Endothelial cell of umbilical vein (primary cell): ENCODE measurements around the gene TAT. TPM values are rescaled to one million over a fixed set of nuclear protein-coding genes. Genes with fewer than 3 reads are reported as not detected.

ENCODE experiments used
- BruUV-seq: library from RNA; stranded (reverse); fragments of 400-500 nt; replicated peaks from 2 replicates; lab custom pipeline; 2021; lab: Mats Ljungman, UMichigan
- CTCF ChIA-PET: fragments of 300-600, 350-600 bp; sonication (Branson Sonifier 250); formaldehyde crosslinking; loops from one replicate; lab custom pipeline; 2021; ENCODE audit warnings: antibody characterized with exemption, inconsistent platforms; lab: Charles Lee
- POLR2A ChIA-PET: fragments of 300-600, 350-600 bp; sonication (Branson Sonifier 250); formaldehyde crosslinking; loops from one replicate; lab custom pipeline; 2021; ENCODE audit warnings: antibody characterized with exemption, inconsistent platforms; lab: Charles Lee
- DNase-seq: peaks from one replicate; pipeline ENCODE4 v3.0.0-alpha.2; 2011; ENCODE audit warnings: low read depth, low spot score
- FAIRE-seq: peaks from 2 replicates; lab custom pipeline; 2011; peaks lifted over from hg19 to GRCh38; lab: Jason Lieb, UNC
- H2AFZ ChIP-seq: 2 replicates; pipeline ENCODE4 v1.6.0; 2012; ENCODE audit warnings: low read depth, low read length, control low read depth, inconsistent platforms
- H3K27ac ChIP-seq: 2 replicates; pipeline ENCODE4 v1.5.1; 2011; ENCODE audit warnings: low read depth, mild to moderate bottlenecking, control low read depth, low read length, moderate library complexity; ENCODE audit not compliant: insufficient read depth
- H3K27me3 ChIP-seq, 2 experiments: 2 replicates each; pipeline versions ENCODE4 v1.6.0 to v1.6.1; 2011; ENCODE audit warnings: low read length in 2 of 2, mixed read lengths in 1 of 2; ENCODE audit not compliant: control insufficient read depth in 2 of 2, insufficient read depth in 2 of 2
- H3K36me3 ChIP-seq, 2 experiments: 2 replicates in 1 of 2; 3 replicates in 1 of 2; pipeline ENCODE4 v1.5.1; 2011; ENCODE audit warnings: low read length in 2 of 2, mild to moderate bottlenecking in 1 of 2, moderate library complexity in 1 of 2; ENCODE audit not compliant: control insufficient read depth in 2 of 2, insufficient read depth in 2 of 2; ENCODE audit errors: extremely low read depth in 1 of 2
- H3K4me1 ChIP-seq: 3 replicates; pipeline ENCODE4 v1.5.1; 2011; ENCODE audit warnings: mild to moderate bottlenecking, low read length; ENCODE audit not compliant: control insufficient read depth, insufficient read depth; ENCODE audit errors: extremely low read depth
- H3K4me2 ChIP-seq: 2 replicates; pipeline ENCODE4 v1.6.1; 2011; ENCODE audit warnings: low read length, control low read depth, mixed read lengths; ENCODE audit not compliant: insufficient read depth
- H3K4me3 ChIP-seq, 3 experiments: fragments of 200-600 bp in 1 of 3; sonication (generic), shearing (Covaris generic) in 1 of 3; replicated peaks in 1 of 3; 2 replicates each; pipeline ENCODE4 v1.5.1; 2011 to 2016; ENCODE audit warnings: control low read depth in 3 of 3, low read length in 3 of 3, mild to moderate bottlenecking in 2 of 3, inconsistent platforms in 1 of 3, low read depth in 1 of 3, moderate library complexity in 1 of 3; ENCODE audit not compliant: insufficient read depth in 1 of 3
- H3K79me2 ChIP-seq: 2 replicates; pipeline ENCODE4 v1.6.0; 2012; ENCODE audit warnings: low read length, inconsistent platforms; ENCODE audit not compliant: control insufficient read depth, insufficient read depth
- H3K9ac ChIP-seq: replicated peaks from 2 replicates; pipeline ENCODE3; 2011; ENCODE audit warnings: low read length, control low read depth; ENCODE audit not compliant: insufficient read depth; ENCODE audit errors: extremely low read depth
- H3K9me1 ChIP-seq: replicated peaks from 3 replicates; pipeline ENCODE4 v1.6.0; 2011; ENCODE audit warnings: mild to moderate bottlenecking, low read length; ENCODE audit not compliant: control insufficient read depth, insufficient read depth; ENCODE audit errors: extremely low read depth
- H3K9me3 ChIP-seq: replicated peaks from 2 replicates; pipeline ENCODE4 v1.5.1; 2012; ENCODE audit warnings: low read length, inconsistent platforms; ENCODE audit not compliant: control insufficient read depth, insufficient read depth
- H4K20me1 ChIP-seq: replicated peaks from 2 replicates; pipeline ENCODE3; 2011; ENCODE audit warnings: mild to moderate bottlenecking, low read length; ENCODE audit not compliant: control insufficient read depth, insufficient read depth; ENCODE audit errors: extremely low read depth
- EZH2 ChIP-seq: IDR thresholded peaks from 2 replicates; pipeline ENCODE4 v1.6.1; 2012; ENCODE audit warnings: borderline replicate concordance, low read depth, mild to moderate bottlenecking, moderate library complexity, low read length, inconsistent platforms; ENCODE audit not compliant: severe bottlenecking
- FOS ChIP-seq: IDR thresholded peaks from 2 replicates; pipeline ENCODE4 v1.6.1; 2011; ENCODE audit warnings: mild to moderate bottlenecking, low read length, moderate library complexity, borderline replicate concordance; ENCODE audit not compliant: insufficient read depth
- GATA2 ChIP-seq: IDR thresholded peaks from 2 replicates; pipeline ENCODE4 v1.7.0; 2011; ENCODE audit warnings: low read depth, mild to moderate bottlenecking, moderate library complexity, mixed read lengths, low read length; ENCODE audit not compliant: insufficient read length, insufficient read depth
- JUN ChIP-seq: IDR thresholded peaks from 2 replicates; pipeline ENCODE4 v1.6.1; 2011; ENCODE audit warnings: borderline replicate concordance, low read depth; ENCODE audit not compliant: insufficient read length, insufficient read depth
- MYC ChIP-seq: IDR thresholded peaks from one replicate; pipeline ENCODE4 v1.6.1; 2011; ENCODE audit warnings: mild to moderate bottlenecking, low read depth, low read length
- POLR2A ChIP-seq: IDR thresholded peaks from 2 replicates; pipeline ENCODE4 v1.6.1; 2012; ENCODE audit warnings: low read depth, mild to moderate bottlenecking, control low read depth, low read length
- POLR2AphosphoS5 ChIP-seq: IDR thresholded peaks from 2 replicates; pipeline ENCODE4 v1.6.1; 2012; ENCODE audit warnings: low read depth, mild to moderate bottlenecking, control low read depth, low read length, moderate library complexity; ENCODE audit not compliant: insufficient read depth
- dilution Hi-C: fragments of 300-500 bp; cut with MboI; formaldehyde crosslinking; loops from one replicate; pipeline ENCODE4 v1.15.0; 2019; ENCODE audit warnings: low sequenced_read_pairs; ENCODE audit not compliant: extremely low pct_ligation_motif_present
- intact Hi-C: fragments of 100-400 bp; cut with micrococcal nuclease; formaldehyde crosslinking; loops from one replicate; pipeline ENCODE4 v1.10.0; 2022
- polyA plus RNA-seq, 4 experiments: library from polyadenylated mRNA; depleted of rRNA in 3 of 4; stranded (reverse) in 3 of 4; unstranded in 1 of 4; fragments of >200 nt; gene quantifications; 2 replicates each; pipeline versions ENCODE4 v1.2.1 to v1.2.3, GENCODE V29; 2011 to 2012; ENCODE audit warnings: missing spikeins in 1 of 4
- total RNA-seq: library from RNA; stranded (reverse); gene quantifications from 2 replicates; pipeline ENCODE4 v1.2.3, GENCODE V29; 2021
- TF ChIP-seq, protein P1 (sequence below): IDR thresholded peaks from 2 replicates; pipeline ENCODE4 v1.6.1; 2011; ENCODE audit not compliant: insufficient read depth, insufficient read length
- TF ChIP-seq, protein P2 (sequence below), 2 donors: IDR thresholded peaks; 1 replicate in 1 of 2; 2 replicates in 1 of 2; pipeline ENCODE4 v1.5.1; 2011; ENCODE audit warnings: low read length in 2 of 2, mild to moderate bottlenecking in 2 of 2, moderate library complexity in 2 of 2, control low read depth in 1 of 2, inconsistent platforms in 1 of 2, low read depth in 1 of 2; ENCODE audit not compliant: insufficient read depth in 1 of 2; ENCODE audit errors: extremely low read depth in 1 of 2

Gene TAT
- total and polyA plus RNA-seq, 2 donors (not counting 3 experiments of a cell fraction or from before 2014, with no cell fraction given) = not detected

DNA sequence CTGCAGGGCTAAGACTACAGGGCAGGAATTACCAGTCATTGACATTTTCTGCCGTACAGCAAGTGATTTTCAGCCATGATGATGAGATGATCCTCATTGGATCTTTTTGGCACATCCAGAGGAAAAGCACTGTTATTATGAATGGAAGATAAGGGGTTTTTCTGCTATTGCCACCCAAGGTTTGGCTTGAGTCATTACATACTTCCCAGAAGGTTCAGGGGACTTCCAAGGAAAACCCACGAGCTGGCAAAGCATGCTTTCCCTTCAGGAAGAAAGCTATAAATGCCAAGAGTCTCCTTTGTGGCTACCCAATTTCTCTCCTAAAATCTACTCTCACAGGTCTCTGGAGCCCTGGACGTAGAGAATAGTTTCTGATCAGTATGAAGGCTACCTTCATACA lies 44.5 kb downstream of the TAT start:
- Histone ChIP-seq H3K27ac (no peak overlapping the region), H3K27me3 (no peaks in the 10 kb centered on the region), H3K4me3 (no peak overlapping the region), H3K4me1 (no peaks in the 10 kb centered on the region), H4K20me1 (no peaks in the 10 kb centered on the region), H3K79me2 (no peaks in the 10 kb centered on the region), H3K9ac (no peak overlapping the region), H2AFZ (no peak overlapping the region), H3K9me3 (no peaks in the 10 kb centered on the region), H3K36me3 (no peaks in the 10 kb centered on the region), H3K4me2 (no peak overlapping the region), H3K9me1 (no peaks in the 10 kb centered on the region)
- no peak for DNase-seq
- FAIRE-seq = no peak
- ChIA-PET POLR2A (no interaction called here), CTCF (interaction anchor here (1.0 to 1.2 kb wide), 2 partner anchors 33 to 53 kb away, joined by 3 to 4 read pairs; no protein-coding TSS in a partner anchor)
- TF ChIP-seq EZH2 = no peak
- TF ChIP-seq POLR2A = no peak
- no peak for TF ChIP-seq FOS
- no peak for TF ChIP-seq GATA2
- no peak for TF ChIP-seq POLR2AphosphoS5
- TF ChIP-seq JUN = no peak
- TF ChIP-seq, protein P1, sequence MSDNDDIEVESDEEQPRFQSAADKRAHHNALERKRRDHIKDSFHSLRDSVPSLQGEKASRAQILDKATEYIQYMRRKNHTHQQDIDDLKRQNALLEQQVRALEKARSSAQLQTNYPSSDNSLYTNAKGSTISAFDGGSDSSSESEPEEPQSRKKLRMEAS = no peak
- TF ChIP-seq, protein P2, sequence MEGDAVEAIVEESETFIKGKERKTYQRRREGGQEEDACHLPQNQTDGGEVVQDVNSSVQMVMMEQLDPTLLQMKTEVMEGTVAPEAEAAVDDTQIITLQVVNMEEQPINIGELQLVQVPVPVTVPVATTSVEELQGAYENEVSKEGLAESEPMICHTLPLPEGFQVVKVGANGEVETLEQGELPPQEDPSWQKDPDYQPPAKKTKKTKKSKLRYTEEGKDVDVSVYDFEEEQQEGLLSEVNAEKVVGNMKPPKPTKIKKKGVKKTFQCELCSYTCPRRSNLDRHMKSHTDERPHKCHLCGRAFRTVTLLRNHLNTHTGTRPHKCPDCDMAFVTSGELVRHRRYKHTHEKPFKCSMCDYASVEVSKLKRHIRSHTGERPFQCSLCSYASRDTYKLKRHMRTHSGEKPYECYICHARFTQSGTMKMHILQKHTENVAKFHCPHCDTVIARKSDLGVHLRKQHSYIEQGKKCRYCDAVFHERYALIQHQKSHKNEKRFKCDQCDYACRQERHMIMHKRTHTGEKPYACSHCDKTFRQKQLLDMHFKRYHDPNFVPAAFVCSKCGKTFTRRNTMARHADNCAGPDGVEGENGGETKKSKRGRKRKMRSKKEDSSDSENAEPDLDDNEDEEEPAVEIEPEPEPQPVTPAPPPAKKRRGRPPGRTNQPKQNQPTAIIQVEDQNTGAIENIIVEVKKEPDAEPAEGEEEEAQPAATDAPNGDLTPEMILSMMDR (IDR thresholded peaks at IDR 0.05; ENCODE audit: extremely low read depth in 1 of 2, insufficient read depth in 1 of 2, low read depth in 1 of 2, low read length in 2 of 2) = no peak
- no peak for TF ChIP-seq MYC
- BruUV-seq = no TSS peak
- dilution Hi-C loops = no loop called here
- intact Hi-C loops = no loop called here
